Measurements from ENCODE around the gene GPR156. TPM values are rescaled to one million over a fixed set of nuclear protein-coding genes. Genes with fewer than 3 reads are reported as not detected.

GPR156 gene
- total RNA-seq, 1 donor: under 0.01 TPM

DNA sequence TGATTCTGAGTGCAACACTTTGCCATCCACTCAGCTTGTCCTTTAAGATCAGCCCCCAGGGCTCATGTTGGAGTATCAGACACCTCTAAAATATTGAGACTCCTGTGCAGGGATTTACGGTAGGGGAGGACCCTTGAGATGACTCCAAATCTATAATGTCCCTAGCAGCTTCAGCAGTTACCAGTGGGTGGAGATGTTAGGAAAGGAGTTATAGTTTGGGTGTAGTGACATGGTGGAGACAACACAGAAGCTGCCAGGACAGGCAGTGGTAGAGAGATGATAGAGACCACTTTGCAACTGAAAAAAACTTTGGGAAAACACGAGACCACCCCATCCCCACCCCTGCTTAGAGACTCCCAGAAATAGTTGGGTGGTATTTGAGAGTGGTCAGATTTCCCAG is 147.5 kb downstream of the GPR156 start:
- DNase-seq (ENCODE audit: low read depth in 2 of 3, low spot score in 2 of 3): no peak

DNA sequence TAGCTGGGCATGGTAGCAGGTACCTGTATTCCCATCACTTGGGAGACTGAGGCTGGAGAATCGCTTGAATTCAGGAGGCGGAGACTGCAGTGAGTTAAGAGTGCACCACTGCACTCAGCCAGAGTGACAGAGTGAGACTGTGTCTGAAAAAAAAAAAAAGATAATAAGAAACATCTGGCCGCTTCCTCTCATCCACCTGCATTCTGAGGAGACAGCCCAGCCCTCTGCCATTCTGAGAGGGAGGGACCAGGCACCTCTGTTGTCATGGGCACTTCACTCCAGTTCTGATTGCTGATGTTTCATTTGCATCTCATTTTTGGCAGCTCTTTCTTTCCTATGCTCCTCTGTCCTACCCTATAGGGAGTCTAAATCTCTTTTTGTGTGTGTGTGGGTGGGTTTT is 154.4 kb downstream of the GPR156 start:
- DNase-seq (ENCODE audit: low read depth in 2 of 3, low spot score in 2 of 3): no peak

DNA sequence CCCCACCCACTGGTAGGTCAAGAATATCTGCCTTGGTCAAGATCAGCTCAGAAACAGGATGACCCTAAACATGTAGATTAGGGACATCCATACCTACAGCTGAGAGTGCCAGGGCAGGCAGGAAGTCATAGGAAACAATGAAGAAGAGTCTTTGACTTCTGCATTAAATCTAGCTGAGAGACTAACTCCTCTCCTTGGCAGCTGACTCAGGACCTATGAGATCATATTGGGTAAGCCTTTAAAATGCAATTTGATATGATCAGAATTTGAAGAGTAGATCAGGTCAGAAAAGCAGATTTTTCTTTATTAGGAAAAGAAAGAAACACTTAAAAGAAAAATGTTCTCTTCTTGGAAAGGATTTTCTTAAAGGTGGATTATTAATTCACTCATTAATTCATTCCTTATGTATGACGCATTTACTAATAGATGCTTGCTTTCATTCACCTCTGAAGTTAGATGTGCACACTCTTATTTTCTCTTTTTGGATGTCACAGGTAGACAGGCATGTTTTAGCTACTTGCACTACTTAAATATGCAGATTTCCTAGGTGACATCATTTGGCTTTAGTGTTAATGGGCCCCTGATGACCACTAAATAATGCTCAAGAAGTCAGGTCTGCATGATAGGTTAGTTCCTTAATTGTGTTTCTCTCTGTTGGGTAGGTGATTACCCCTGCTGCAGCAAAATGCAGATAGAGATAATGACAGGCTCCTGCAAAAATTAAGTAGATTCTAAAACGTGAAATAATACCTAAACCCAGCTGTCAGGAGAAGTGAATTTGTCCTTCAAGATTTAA is 155.1 kb downstream of the GPR156 start:
- DNase-seq (ENCODE audit: low read depth in 2 of 3, low spot score in 2 of 3): no peak

DNA sequence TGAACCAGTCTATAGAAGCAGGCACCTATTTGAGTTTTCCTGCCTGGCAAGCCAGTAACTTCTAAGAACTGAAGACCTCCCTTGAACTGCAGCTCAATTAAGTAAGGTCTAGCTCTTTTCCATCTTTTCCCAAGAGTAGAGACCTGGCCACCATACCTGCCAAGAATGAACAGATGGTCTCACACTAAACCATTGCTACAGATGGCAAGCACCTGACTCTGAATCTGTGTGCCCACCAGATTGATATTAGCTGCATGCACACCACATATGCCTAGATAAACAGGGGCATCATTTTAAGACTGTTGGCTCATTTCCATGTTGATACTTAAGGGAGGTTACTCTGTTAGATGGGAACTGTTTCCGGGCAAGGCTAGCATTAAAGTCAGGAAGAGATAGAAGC is 156.0 kb downstream of the GPR156 start:
- DNase-seq (ENCODE audit: low read depth in 2 of 3, low spot score in 2 of 3): no peak

DNA sequence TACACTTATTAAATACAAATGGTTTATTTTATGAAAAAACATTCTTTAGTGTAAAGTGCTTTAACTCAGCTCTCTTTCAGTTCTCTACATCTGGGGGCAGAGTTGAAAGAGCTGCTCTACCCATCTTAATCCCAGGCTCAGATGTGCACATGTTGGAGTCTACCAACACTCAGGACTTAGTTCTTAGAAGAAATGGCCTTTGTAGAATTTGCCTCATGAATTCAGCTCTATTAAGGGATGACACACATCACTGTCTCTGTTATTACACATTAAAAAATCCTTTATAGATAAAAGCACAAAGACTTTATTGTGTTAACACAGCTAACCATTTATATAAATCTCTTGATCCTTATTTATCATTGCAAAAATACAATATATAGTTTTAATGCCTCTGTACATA is 159.0 kb downstream of the GPR156 start:
- no peak for DNase-seq (ENCODE audit: low read depth in 2 of 3, low spot score in 2 of 3)

DNA sequence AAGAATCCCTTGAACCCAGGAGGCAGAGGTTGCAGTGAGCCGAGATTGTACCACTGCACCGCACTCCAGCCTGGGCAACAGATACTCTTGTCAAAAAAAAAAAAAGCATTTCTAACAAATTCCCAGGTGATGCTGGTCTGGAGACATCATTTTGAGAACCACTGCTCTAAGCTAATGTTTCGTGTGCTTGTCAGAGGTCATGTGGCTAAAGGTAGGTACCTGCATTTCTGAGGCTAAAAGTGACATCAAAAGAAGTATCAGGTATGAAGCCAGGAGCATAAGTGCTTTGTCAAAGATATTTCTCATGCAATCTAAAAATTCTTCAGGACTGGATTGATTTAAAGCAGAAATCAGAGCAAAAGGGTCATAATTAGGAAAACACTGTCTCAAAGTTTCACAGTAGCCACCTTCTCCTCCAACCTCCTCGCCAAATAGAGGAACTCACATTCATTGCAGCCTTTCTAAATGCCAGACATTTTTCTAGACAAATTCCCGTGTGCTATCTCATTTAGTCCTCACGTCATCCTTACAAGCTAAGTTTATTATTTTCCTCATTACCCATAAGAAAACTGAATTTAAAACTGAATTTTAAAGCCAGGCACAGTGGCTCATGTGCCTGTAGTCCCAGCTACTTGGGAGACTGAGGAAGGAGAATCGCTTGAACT is 165.0 kb downstream of the GPR156 start:
- no peak for DNase-seq (ENCODE audit: low read depth in 2 of 3, low spot score in 2 of 3)

Small RNA genes lying within 50 kb of the gene (small RNA-seq; reads per million reads assigned to genes)
- gene RF00019 (not detected), gene RN7SL397P (not detected)

Other genes with a start within 250 kb of the GPR156 start
- 22.6 TPM for gene GSK3B, start 190.8 kb downstream of the GPR156 start, total RNA-seq
- gene LRRC58, start 64.1 kb upstream of the GPR156 start, total RNA-seq: 18.0 TPM
- 25.9 TPM for gene FSTL1, start 165.8 kb upstream of the GPR156 start, total RNA-seq